Stimulated activated CD4-positive, alpha-beta T cell treated with anti-CD3 and anti-CD28 coated beads, TNF-alpha, amount 100 ng/mL, for 1 hour (primary cell): ENCODE measurements around the gene RPRM.
"Not testable (repeated sequence)": the region's sequence is repeated elsewhere in the genome, so short reads cannot be mapped to it uniquely, and the experiment has no call there.

Experiments used
- DNase-seq, 3 donors: peaks; one replicate each; pipeline ENCODE4 v3.0.0-alpha.2; 2020; ENCODE audit warnings: low read depth in 3 of 3, low spot score in 1 of 3

The RPRM gene

DNA sequence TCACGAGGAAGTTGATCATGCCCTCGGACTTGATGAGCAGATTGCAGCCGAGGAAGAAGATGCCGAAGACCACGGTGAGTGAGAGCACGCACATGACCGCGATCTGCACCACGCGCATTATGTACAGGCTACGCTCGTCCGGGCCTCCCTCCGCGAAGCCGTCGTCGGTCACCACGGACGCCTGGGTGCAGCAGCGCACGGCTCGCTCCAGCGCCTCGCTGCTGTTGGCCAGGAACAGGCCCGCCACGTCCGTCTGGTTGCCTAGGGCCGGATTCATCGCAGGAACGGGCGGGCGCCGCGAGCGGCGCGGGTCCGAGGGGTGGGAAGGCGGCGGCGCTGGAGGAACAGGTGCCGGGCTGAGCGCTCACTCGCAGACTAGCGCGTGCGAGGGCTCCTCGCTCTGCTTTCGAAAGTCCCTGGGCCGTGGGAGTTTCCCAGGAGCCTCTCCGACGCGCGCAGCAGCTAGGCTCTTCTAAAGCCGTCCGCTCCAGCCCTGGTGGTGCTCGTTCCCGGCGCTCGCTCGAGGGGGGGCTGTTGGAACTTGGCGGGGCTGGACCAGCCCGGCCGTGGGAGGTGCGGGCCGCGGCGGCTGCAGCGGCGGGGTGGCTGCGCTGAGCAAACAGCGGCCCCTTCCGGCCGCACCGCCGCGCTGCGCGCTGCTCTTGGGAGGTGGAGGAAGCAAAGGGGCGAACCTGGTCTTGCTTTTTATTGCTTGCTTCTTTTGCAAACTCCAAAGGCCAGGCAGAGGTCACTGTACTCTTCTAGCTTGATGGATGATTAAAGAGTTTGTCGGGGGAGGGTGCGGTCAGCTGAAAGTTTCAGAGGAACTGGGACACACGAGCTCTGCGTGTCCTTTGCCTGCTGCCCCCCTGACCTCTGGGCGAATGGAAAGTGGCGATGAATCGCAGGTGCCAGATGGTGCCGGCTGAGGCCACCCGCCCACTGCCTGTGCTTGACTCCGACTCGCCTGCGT, at the start of gene RPRM:
TSS of gene RPRM (minus strand) at position 474 of the 973 bp plus-strand sequence. CDS start at position 277, 197 bp downstream.
- DNase-seq, result peak in 2 of 3 donors; percentile 9 to 32

DNA sequence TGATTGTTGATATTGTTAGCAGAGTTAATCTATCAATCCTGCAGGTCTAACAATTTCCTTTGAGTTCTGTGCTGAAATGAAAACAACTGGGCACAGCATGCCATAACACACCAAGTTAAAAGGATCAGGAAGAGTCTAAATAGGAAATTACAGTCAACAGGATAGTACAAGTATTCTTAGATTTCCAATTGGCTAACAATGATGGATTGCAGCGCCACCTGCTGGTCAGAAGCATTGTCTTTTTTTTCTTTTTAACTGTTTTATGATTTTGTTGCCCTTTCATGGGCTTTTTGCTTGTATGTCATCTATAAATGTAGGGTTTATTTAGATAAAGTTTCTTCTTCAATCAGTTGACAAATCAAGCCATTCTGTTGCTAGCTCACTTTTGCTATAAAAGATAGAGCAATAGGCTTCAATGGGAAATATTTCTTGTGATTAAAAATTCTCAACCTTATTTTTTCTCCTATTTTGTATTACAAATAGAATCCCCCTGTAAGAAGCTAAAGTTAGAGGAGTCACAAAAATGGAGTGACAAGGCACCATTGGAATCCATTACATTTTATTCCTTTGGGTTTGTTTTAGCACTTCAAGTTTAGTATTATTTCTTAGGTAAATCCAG, 40.8 kb upstream of the RPRM start:
- peak in 1 of 3 donors; percentile 37 for DNase-seq

DNA sequence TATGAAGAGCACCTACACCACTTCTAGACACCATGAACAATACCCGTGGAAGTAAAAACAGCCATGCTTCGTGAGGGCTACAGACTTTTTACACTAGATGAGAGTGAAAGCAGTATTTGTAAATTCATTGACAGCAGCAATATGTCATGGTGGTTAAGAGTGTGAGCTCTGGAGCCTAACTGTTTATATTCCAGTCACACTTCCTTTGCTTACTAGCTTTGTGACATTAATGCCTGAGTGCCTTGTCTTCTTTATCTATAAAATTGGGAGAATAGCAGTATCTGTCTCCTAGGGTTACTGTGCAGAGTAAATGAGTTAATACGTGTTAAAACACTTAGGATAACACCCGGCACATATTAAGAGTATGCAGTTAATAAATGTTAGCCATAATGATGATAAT, 33.8 kb upstream of the RPRM start:
- DNase-seq, result no peak

DNA sequence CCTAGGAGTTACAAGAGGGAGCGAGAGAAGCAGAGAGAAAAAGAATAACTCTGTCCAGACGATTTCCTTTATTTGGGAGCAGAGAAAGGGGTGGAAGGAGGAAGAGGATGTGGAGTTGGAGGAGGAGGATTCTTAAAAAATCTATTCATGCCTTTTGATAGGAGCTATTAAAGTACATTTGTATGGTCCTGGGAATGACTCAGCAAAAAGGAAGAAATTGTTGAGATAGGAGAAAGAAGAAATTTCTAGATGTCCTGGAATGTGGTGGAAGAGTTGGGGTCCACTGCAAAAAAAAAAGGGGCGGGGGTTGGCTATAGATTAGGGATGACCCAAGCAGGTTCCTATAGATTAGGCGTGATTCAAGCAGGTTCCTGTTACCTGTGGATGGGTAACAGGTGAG, 32.4 kb upstream of the RPRM start:
- DNase-seq, result no peak

DNA sequence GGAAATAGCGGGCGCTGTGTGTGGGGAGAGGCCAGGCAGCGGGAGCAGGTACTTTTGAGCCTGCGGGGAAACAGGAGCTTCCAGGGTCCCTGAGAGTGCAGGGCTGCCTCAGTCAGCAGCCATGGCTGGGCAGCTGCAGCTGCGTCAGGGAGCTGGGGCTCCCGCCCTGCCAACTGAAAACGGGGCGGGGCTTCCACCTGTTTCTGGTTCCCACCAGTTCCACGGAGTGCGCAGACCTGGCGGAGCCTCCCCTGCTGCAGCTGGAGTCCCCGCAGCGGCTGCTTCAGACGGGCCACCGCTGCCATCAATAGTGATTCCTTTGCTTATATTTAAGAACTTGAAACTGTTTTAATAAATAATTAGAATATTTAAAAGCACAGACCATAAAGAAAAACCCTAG, 30.6 kb upstream of the RPRM start:
- no peak for DNase-seq

DNA sequence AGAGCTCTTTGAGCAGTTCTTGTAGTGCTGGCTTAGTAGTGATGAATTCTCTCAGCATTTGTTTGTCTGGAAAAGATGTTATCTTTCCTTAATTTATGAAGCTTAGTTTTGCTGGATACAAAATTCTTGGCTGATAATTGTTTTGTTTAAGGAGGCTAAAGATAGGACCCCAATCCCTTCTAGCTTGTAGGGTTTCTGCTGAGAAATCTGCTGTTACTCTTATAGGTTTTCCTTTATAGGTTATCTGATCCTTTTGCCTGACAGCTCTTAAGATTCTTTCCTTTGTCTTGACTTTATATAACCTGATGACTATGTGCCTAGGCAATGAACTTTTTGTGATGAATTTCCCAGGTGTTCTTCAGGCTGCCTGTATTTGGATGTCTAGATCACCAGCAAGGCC, 27.9 kb upstream of the RPRM start:
- DNase-seq, result not testable (repeated sequence)

DNA sequence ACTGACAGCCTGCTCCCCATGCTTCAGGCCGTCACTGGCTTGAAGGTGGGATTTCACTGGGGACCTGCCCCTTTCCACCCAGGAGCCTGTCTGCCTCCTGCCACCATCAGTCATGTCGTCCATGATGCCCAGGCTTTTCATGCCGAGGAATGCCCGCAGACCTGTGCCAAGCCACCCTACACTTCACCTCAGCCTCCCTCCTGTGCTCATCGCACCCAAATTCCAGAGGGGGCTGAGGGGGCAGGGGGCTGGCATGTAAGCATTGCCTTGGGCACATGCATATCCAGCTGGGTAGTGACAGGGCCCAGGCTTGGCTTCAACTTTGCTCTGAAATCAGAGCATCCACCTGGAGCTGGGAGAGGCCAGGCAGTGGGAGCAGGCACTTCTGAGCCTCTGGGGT, 20.9 kb upstream of the RPRM start:
- DNase-seq, result no peak

DNA sequence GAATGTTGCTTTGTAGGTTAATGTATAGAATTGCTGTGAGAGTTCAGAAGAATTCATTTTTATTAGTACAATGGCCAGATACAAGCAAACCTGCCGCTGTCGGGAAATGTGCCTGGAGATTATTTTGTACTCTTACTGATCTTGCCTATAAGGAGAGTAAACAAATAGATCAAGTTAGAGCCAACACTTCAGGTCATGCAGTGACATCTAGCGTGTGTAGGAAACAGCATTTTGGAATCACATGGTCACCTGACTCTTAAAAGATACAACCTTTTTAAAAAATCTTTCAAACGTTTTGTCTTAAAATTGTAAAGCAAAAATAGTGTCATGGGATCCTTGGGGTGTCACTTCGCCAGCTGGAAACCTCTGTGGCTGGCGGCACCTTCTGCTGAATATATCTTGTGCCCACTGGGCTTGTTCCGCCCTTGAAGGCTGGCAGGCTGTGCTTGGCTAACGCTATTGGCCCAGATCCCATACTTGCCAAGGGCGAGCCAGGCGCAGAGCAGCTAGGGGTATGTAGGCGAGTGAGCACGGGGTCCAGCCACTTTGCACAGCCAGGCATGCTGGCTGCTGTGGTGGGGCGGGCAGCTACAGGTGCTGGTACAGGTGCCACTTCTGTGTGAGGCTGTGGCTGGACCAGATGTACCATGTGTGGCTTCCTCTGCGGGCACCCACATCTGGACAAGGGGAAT, 19.5 kb upstream of the RPRM start:
- DNase-seq, result no peak

DNA sequence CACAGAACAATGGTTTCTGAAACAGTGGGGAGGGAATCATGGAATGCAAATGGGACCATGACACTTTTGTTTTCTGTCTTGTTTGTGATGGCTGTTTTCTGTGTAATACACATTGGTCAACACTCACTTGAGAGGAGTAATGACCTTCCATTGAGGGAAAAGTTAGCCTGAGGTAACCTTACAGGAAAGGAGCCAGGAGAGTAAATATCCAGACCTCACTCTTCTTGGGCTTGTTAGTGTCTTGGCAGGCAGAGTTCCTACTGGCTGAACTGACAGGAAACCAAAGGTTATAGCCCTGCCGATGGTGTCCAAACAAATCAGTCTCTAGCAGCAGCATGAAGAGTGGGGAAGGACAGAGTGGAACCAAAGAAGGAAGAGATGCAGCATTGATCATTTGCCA, 17.2 kb upstream of the RPRM start:
- no peak for DNase-seq

DNA sequence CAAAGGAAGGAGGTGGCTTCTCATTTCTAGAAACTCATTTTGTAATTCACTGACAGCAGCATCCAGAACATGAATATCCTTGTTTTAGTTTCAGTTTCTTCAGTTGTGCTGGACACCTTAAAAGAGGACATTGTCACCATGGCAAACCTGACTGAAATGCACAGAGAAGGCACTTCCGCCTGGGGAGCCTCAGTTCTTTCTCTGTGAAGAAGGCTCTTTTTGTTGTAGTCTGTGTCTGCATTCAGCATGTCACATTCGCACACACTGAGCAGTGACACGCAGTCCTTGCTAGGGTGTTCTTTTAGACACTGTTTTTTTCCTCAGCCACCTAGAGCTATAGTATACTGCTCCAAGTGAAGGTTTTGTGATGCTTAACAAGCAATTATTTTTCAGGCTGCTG, 9.5 kb upstream of the RPRM start:
- DNase-seq, result no peak

DNA sequence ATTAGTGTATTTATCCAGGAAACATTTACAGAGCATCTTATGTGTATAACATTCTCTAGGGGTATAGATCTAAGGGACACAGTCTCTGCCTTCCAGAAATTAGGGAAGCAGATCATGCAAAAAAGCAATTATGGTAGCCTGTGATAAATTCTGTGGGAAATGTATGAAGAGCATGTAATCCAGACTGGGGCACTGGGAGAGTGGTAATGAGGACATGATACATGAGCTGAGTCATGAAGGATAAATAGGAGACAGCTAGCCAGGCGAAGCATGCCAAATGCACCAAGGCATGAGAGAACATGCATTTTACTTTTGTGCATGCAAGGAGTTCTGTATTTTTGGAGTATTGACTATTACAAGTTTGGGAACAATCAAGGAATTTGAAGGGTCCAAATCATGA, 8.9 kb upstream of the RPRM start:
- DNase-seq, result no peak

DNA sequence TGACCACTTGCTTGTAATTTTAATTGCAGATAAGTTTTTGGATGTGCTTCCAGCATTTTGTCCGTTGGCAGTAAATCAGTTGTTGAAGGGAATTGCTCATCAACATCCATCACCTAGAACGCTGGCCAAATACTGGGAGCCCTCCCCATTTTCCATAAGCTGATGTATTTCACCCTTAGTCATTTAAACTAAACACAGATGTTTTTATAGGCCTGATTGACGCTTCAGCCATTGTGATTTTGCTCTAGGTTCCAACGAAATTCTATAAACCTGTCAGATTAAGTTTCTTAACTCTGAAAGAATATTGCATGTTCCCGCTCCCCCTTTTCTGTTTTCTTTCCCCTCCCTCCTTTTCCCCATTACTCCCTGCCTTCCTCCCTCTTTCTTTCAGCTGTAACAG, 1.0 kb upstream of the RPRM start:
- DNase-seq, result no peak

DNA sequence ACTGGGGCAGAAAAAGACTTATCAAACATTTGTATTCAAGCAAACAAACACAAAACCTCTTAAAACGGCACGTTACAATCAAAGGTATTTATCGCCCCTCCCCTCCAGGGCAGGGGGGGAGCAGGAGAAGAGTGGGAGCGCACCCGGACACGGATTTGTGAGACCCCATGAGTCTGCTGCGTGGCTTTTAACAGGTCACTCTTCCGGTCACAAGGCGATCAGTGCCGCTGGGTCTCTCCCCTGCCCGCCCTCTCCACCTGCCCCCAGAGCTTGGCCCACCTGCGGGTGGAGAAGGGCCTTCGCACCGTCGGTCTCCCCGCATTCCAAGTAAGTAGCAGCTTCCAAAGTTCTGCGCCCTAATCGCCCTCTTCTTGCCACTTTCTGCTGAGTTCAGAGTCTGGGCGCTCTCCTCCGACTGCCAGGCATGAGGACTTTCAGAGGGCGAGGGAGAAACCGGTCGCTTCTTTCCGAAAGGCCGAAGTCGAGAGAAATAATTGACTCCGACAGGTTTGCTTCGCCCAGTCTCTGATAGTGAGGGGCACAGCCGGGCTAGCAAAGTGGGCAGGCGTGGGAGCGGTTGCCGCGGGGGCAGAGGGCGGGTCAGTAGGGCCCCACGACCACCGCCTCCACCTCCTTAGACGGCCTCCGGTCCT, 800 bp downstream of the RPRM start:
- no peak for DNase-seq

DNA sequence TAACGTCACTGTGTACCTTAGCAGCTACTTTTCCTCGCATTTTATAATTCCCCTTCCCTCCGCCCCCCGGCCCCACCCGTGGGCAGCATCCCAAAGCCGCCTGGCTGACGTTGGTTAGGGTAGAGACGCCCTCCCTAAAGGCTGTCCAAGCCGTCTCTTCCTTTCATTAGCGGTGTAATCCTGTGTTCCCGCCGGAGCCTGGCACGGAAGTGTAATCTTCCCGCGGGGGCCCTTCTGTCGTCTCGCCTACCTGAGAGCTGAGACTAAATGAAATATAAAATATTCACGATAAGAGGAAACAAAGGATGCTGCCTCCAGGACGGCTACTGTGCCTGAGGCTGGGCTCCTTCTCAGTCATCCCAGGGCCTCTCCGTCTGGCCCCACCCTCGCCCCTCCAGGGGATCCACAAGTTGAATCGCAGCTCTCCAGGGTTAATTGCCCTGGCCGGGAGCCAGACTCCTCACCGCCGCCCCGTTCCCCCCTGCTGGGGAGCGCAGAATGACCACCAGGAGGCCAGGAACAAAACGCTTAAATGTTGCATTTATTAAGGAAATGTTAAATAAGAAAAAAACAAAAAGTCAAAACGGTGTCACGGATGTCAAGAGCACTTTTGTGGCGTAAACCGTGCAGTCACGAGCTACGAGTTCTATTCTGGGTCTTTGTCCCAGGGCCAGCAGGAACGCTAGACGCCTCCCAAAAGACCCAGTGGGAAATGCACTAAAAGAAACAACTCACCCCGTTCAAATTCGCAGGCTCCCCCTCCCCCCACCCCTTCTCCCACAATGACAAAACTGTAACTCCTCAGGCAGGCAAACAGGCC, 1.5 kb downstream of the RPRM start:
- no peak for DNase-seq

DNA sequence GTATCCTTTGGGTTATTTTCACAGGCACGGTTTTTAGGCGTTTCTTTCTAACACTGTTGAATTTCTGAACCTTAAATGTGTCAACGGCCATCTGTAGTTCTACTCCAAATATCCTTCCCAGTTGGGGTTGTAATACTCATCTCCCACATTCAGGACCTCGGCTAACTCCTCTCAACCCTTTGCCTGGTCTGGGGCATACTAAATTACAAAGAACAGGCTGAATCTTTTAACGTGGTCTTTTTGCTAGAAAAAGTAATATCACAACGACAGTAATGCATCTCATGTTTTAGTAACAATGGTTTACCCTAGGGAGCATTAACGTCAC, 2.1 kb downstream of the RPRM start:
- no peak for DNase-seq

DNA sequence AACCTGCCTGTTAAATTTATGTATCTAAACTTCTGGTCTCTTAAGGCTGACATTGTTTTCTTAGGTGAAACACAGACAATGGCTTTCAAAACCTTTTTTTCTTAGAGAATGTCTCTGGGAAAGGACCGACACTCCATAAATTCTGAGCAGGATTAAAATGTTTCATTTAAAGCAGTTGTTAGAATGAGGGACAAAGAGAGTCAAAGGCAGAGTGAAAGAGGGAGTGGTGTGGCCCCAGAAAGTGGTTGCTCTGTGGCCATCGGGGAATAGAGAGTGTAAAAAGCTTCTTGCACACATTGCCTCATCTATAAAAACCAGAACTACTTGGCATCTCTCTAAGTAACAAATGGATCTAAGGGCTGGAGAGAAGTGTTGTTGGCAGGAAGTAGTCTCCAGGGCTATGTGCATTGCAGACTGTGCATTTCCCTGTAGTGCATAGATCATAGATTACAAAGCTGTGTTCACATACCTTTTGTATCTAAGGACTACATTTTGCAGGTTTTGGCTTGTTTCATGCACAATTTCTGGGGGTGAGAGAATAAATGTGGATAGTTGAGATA, 3.6 kb downstream of the RPRM start:
- no peak for DNase-seq

DNA sequence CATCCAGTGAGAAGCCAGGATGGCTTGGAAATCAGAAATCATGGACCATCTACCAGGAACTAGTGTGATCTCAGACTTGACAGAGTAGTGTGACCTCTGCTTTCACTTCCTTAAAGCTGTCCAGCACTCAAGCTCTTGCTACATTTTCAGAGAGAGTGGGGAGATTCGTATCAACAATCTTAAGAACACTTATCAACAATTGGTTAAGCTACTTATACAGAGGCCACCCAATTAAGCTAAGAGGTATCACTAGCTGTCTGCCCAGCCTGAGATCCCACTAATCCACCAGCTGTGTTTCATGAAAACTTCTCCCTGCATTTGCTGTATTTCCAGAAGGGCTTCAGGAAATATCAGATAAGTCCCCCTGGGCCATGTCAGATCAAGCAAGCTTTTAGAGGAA, 4.2 kb downstream of the RPRM start:
- DNase-seq, result no peak

DNA sequence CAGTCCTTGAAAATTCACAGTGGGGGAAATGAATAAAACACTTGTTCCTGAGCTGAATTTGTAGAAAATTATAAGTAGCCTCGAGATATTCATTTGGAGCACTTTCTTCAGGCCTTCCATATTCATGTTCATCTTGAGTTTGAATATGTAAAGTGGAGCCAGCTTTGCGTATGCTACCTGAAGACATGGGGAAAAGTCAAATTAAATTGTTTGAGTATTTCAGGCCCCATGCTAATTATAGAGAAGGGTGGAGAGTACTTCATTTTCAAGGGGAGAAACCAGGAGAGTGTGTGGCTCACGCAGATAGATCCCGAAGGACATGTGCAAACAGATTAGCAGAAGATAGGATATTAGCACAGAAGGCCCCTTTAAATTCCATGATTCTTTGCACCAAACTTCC, 7.7 kb downstream of the RPRM start:
- DNase-seq, result no peak

DNA sequence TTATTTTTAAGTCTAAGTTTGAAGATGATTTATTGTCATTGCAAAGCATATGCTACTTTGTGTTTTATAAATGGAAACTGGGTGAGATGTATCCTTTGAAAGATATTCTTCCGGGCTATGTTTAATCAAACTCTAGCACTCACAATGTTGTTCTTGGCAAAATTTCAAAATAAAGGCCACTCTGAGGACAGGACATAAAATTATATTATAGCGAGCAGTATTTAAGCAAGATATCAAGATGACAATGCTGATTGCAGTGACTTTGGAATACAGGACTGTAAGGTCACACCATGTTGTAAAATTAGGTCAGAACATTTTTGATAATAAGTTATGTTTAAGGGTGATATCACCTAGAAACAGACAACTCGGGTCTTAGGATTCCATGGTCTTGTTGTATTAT, 14.2 kb downstream of the RPRM start:
- no peak for DNase-seq

DNA sequence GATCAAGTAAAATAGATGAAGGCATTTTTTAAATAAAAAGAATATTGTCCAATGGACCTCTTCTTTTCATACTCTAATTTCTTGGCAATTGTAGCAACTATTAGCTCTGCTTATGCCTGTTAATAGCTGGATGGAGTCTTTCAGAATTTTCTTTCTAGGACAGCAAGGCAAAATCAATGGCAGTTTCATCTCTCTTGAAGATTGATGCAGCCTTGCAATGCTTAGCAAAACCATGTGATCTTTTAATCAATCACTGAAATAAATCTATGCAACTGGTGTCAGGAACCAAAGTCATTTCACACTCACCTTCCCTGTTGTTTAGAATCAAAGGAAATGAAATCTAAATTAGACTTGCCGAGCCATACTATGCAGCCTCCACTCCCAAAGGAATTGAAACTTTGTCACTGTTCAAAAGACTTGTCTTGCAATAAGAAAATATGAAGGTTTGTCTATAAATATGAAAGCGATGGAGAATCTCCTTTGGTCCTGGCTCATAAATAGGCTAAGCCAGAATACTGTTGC, 16.2 kb downstream of the RPRM start:
- DNase-seq, result no peak
